ENCODE results near the gene PIP4K2A. TPM values are rescaled to one million over a fixed set of nuclear protein-coding genes. Genes with fewer than 3 reads are reported as not detected.

PIP4K2A gene
- total and polyA plus RNA-seq, 2 donors (not counting 3 experiments of a cell fraction or from before 2014, with no cell fraction given): 11.8 to 32.6 TPM

- BruUV-seq (replicated peaks): no TSS peak
- no peak for DNase-seq (ENCODE audit: low read depth, low spot score)
Measured at GRCh38 chr10:22581461-22581860, 132.9 kb downstream of the PIP4K2A start.

More at GRCh38 chr10:22581461-22581860, 132.9 kb downstream of the PIP4K2A start:
- Histone ChIP-seq H3K4me2 (ENCODE audit: insufficient read depth, low read length) (no peak overlapping the region), H3K9me1 (replicated peaks; ENCODE audit: control insufficient read depth, extremely low read depth, insufficient read depth, low read length) (no peaks in the 10 kb centered on the region), H3K27ac (ENCODE audit: insufficient read depth, low read depth, low read length) (no peak overlapping the region), H3K4me1 (ENCODE audit: control insufficient read depth, extremely low read depth, insufficient read depth, low read length) (no peaks in the 10 kb centered on the region), H3K4me3 (replicated peaks in 1 of 3; ENCODE audit: insufficient read depth in 1 of 3, low read depth in 1 of 3, low read length in 3 of 3) (no peak overlapping the region), H2AFZ (ENCODE audit: low read depth, low read length) (no peak overlapping the region), H4K20me1 (replicated peaks; ENCODE audit: control insufficient read depth, extremely low read depth, insufficient read depth, low read length) (no peaks in the 10 kb centered on the region), H3K9ac (replicated peaks; ENCODE audit: extremely low read depth, insufficient read depth, low read length) (no peak overlapping the region), H3K36me3 (ENCODE audit: control insufficient read depth in 2 of 2, extremely low read depth in 1 of 2, insufficient read depth in 2 of 2, low read length in 2 of 2) (peaks cover 0 to 5% of the 10 kb centered on the region in 2 experiments), H3K27me3 (ENCODE audit: control insufficient read depth in 2 of 2, insufficient read depth in 2 of 2, low read length in 2 of 2) (no peaks in the 10 kb centered on the region), H3K9me3 (replicated peaks; ENCODE audit: control insufficient read depth, insufficient read depth, low read length) (no peaks in the 10 kb centered on the region), H3K79me2 (ENCODE audit: control insufficient read depth, insufficient read depth, low read length) (no peaks in the 10 kb centered on the region)
- CTCF ChIA-PET: no interaction called here
- TF ChIP-seq MYC (IDR thresholded peaks at IDR 0.05; ENCODE audit: low read depth, low read length) (no peak), MAX (IDR thresholded peaks at IDR 0.05; ENCODE audit: insufficient read depth, insufficient read length) (no peak), POLR2AphosphoS5 (IDR thresholded peaks at IDR 0.05; ENCODE audit: insufficient read depth, low read depth, low read length) (no peak), JUN (IDR thresholded peaks at IDR 0.05; ENCODE audit: borderline replicate concordance, insufficient read depth, insufficient read length, low read depth) (no peak), FOS (IDR thresholded peaks at IDR 0.05; ENCODE audit: borderline replicate concordance, insufficient read depth, low read length) (no peak), EZH2 (IDR thresholded peaks at IDR 0.05; ENCODE audit: borderline replicate concordance, low read depth, low read length, severe bottlenecking) (no peak), POLR2A (IDR thresholded peaks at IDR 0.05; ENCODE audit: low read depth, low read length) (no peak)
- TF ChIP-seq, protein P1, sequence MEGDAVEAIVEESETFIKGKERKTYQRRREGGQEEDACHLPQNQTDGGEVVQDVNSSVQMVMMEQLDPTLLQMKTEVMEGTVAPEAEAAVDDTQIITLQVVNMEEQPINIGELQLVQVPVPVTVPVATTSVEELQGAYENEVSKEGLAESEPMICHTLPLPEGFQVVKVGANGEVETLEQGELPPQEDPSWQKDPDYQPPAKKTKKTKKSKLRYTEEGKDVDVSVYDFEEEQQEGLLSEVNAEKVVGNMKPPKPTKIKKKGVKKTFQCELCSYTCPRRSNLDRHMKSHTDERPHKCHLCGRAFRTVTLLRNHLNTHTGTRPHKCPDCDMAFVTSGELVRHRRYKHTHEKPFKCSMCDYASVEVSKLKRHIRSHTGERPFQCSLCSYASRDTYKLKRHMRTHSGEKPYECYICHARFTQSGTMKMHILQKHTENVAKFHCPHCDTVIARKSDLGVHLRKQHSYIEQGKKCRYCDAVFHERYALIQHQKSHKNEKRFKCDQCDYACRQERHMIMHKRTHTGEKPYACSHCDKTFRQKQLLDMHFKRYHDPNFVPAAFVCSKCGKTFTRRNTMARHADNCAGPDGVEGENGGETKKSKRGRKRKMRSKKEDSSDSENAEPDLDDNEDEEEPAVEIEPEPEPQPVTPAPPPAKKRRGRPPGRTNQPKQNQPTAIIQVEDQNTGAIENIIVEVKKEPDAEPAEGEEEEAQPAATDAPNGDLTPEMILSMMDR (IDR thresholded peaks at IDR 0.05; ENCODE audit: extremely low read depth in 1 of 2, insufficient read depth in 1 of 2, low read depth in 1 of 2, low read length in 2 of 2): no peak
- intact Hi-C loops (cut with micrococcal nuclease) (no loop called here), dilution Hi-C loops (cut with MboI; ENCODE audit: extremely low pct_ligation_motif_present, low sequenced_read_pairs) (no loop called here)
- POLR2A ChIA-PET: no interaction called here
- no peak for FAIRE-seq
